ENCODE measurements around the gene RFC4.
A peak's percentile ranks its signal among the peaks of the same experiment; 100 is the strongest.

- TF ChIP-seq TAF1 (IDR thresholded peaks at IDR 0.05; ENCODE audit: borderline replicate concordance, insufficient read depth, low read length) (peak; percentile 99), POLR2AphosphoS5 (IDR thresholded peaks at IDR 0.05; ENCODE audit: low read depth, low read length) (peak; percentile 99), REST (IDR thresholded peaks at IDR 0.05; ENCODE audit: insufficient read depth in 1 of 2, low read depth in 2 of 2, low read length in 2 of 2) (peak in 1 of 2 experiments; percentile 68; a peak in 1 of 4 replicates)
Measured at GRCh38 chr3:186783058-186783730, 23.1 kb downstream of the RFC4 start, which contains the start of gene EIF4A2.
